MG63 (cell line): ENCODE results near the gene PDPN. TPM values are rescaled to one million over a fixed set of nuclear protein-coding genes. Genes with fewer than 3 reads are reported as not detected.
"Not testable (repeated sequence)": the region's sequence is repeated elsewhere in the genome, so short reads cannot be mapped to it uniquely, and the experiment has no call there.

Source experiments
- DNase-seq: peaks from one replicate; pipeline ENCODE4 v3.0.0-alpha.2; 2020
- H3K27me3 ChIP-seq: fragments of 250-450 bp; sonication (Bioruptor Pico); 2 replicates; pipeline ENCODE4 v1.5.1; 2020; ENCODE audit warnings: mild to moderate bottlenecking, moderate library complexity
- H3K36me3 ChIP-seq: fragments of 250-450 bp; sonication (Bioruptor Pico); 2 replicates; pipeline ENCODE4 v1.5.1; 2020; ENCODE audit warnings: mild to moderate bottlenecking, moderate library complexity
- H3K4me3 ChIP-seq: fragments of 250-450 bp; sonication (Bioruptor Pico); 2 replicates; pipeline ENCODE4 v1.5.1; 2020; ENCODE audit warnings: mild to moderate bottlenecking, moderate library complexity
- H3K9me3 ChIP-seq: fragments of 250-450 bp; sonication (Bioruptor Pico); 2 replicates; pipeline ENCODE4 v1.5.1; 2020; ENCODE audit warnings: mild to moderate bottlenecking, moderate library complexity
- total RNA-seq: library from RNA; depleted of rRNA; stranded (reverse); fragments of >200 nt; shearing (Covaris generic); gene quantifications from 2 replicates; pipeline ENCODE4 v1.2.3, GENCODE V29; 2014; ENCODE audit warnings: low replicate concordance

Gene PDPN
- total RNA-seq, 1 experiment from 2014 or later = 29.0 TPM

DNA sequence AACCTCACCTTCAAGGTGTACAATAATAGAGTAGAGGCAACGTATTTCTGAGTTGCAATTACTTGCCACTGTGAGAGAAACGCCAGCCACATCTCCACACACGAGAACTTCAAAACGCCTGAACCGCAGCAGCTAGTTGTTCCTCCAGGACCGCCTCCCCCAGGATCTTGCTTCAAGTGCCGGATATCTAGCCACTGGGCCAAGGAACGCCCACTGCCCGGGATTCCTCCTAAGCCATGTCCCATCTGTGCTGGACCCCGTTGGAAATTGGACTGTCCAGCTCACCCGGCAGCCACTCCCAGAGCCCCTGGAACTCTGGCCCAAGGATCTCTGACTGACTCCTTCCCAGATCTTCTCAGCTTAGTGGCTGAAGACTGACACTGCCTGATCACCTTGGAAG, 20.7 kb upstream of the PDPN start:
- DNase-seq, H3K27me3 ChIP-seq, H3K36me3 ChIP-seq, H3K4me3 ChIP-seq, H3K9me3 ChIP-seq: not testable (repeated sequence)

DNA sequence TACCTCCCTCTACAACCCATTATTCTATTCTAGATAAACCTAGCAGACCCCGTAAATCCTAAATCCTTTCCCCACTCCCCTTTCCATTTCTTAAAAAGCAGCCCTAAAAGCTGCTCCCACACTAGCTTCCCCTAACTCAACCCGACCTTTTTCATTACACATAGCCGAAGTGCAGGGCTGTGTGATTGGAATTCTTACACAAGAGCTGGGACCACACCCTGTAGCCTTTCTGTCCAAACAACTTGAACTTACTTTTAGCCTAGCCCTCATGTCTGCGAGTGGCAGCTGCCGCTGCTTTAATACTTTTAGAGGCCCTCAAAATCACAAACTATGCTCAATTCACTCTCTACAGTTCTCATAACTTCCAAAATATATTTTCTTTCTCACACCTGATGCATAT, 19.6 kb upstream of the PDPN start:
- H3K4me3 ChIP-seq = no peak overlapping the region
- no peaks in the 10 kb centered on the region for H3K36me3 ChIP-seq
- DNase-seq = no peak
- H3K9me3 ChIP-seq = no peaks in the 10 kb centered on the region
- no peaks in the 10 kb centered on the region for H3K27me3 ChIP-seq

- DNase-seq, H3K9me3 ChIP-seq, H3K4me3 ChIP-seq, H3K27me3 ChIP-seq, H3K36me3 ChIP-seq: not testable (repeated sequence)
Observed at GRCh38 chr1:13570435-13570834, 13.2 kb upstream of the PDPN start.

DNA sequence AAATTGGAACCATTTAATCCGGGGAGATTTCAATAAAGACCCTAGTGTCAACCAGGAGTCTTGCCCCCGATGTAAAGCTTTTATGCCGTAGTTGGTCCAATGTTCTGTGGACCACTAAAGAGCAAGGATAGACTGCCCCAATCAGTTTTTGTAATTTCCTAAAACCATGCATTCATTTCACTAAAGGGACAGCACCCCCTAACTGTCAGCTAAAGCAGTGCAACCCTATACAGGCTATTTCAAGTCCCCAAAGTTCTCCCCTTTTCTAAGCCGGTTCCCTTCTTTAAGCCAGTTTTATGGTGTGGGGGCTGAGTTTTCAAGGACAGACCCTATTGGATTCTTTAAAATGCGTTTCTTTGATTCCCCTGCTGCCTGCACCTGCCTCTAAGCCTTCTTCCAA, 12.7 kb upstream of the PDPN start:
- H3K36me3 ChIP-seq = no peaks in the 10 kb centered on the region
- no peak for DNase-seq
- no peak overlapping the region for H3K4me3 ChIP-seq
- H3K9me3 ChIP-seq = no peaks in the 10 kb centered on the region
- 0 out of 2 replicates have a peak, but pooled peaks cover 2% of the 10 kb centered on the region for H3K27me3 ChIP-seq

DNA sequence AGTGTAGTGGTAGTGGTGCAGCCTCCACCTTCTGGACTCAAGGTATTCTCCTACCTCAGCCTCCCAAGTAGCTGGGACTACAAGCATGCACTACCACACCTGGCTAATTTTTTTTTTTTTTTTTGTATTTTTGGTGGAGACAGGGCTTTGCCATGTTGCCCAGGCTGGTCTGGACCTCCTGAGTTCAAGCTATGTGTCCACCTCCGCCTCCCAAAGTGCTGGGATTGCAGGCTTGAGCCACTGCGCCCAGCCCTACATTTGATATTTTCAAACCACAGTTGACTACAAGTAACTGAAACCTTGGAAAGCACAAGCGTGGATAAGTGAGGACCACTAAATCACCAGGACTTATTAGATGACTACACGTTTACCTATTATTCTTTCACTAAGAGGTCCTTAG, 10.0 kb upstream of the PDPN start:
- DNase-seq = no peak
- H3K9me3 ChIP-seq = no peaks in the 10 kb centered on the region
- H3K4me3 ChIP-seq = no peak overlapping the region
- H3K36me3 ChIP-seq = no peaks in the 10 kb centered on the region
- H3K27me3 ChIP-seq = 0 out of 2 replicates have a peak, but pooled peaks cover 2% of the 10 kb centered on the region

- no peaks in the 10 kb centered on the region for H3K9me3 ChIP-seq
- no peaks in the 10 kb centered on the region for H3K36me3 ChIP-seq
- H3K27me3 ChIP-seq = 0 out of 2 replicates have a peak, but pooled peaks cover 2% of the 10 kb centered on the region
- no peak overlapping the region for H3K4me3 ChIP-seq
- no peak for DNase-seq
Observed at GRCh38 chr1:13576926-13577325, 6.7 kb upstream of the PDPN start.

GRCh38 chr1:13577846-13578245, 5.8 kb upstream of the PDPN start:
- Histone ChIP-seq H3K36me3 (no peaks in the 10 kb centered on the region), H3K27me3 (0 out of 2 replicates have a peak, but pooled peaks cover 2% of the 10 kb centered on the region), H3K9me3 (no peaks in the 10 kb centered on the region), H3K4me3 (no peak overlapping the region)
- DNase-seq = no peak

GRCh38 chr1:13581446-13581845, 2.2 kb upstream of the PDPN start:
- peaks cover 8% of the 10 kb centered on the region for H3K36me3 ChIP-seq
- no peaks in the 10 kb centered on the region for H3K27me3 ChIP-seq
- no peak overlapping the region for H3K4me3 ChIP-seq
- DNase-seq = no peak
- no peaks in the 10 kb centered on the region for H3K9me3 ChIP-seq

DNA sequence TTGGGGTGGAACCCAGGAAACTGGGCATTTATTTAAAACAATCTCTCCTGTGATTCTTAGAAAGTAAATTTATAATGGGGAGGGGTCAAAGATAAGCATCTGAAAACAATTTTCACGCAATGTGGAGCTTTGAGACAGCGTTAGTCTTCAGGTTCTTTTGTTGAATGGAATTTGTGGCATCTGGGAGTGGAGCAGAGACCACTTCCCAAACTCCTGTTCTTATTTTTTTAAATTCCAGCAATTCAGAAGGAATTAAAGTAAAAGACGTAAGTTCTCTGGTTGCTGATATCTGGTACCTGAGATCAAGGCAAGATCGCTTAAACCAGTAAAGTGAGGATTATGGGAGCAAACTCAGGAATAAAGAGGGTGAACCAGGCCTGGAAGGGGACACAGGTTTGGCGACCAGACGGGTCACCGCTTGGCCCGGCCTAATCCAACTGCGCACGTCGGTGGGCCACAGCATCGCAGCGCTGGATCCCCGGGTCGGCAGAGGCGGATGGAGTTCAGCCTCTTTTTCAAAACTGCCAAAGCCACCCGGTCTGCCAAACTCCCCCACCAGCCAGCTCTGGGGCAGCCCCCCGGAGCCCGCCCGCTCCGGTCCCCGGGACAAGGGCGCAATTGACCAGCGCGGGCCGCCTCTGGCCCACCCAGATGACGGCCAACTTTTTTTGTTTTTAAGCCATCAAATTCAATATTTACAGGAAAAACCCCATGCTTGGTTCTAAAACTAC, 754 bp upstream of the PDPN start:
- peaks cover 16% of the 10 kb centered on the region for H3K36me3 ChIP-seq
- DNase-seq = no peak
- peak overlapping the region; percentile 76 for H3K4me3 ChIP-seq
- H3K9me3 ChIP-seq = no peaks in the 10 kb centered on the region
- no peaks in the 10 kb centered on the region for H3K27me3 ChIP-seq

GRCh38 chr1:13583966-13584791, 547 bp downstream of the PDPN start:
- peaks cover 24% of the 10 kb centered on the region for H3K36me3 ChIP-seq
- peak; percentile 78 for DNase-seq
- no peaks in the 10 kb centered on the region for H3K9me3 ChIP-seq
- peak overlapping the region; percentile 76 for H3K4me3 ChIP-seq
- H3K27me3 ChIP-seq = no peaks in the 10 kb centered on the region

- H3K9me3 ChIP-seq = no peaks in the 10 kb centered on the region
- H3K27me3 ChIP-seq = no peaks in the 10 kb centered on the region
- peaks cover 26% of the 10 kb centered on the region for H3K36me3 ChIP-seq
- DNase-seq = no peak
- H3K4me3 ChIP-seq = peak overlapping the region; percentile 76
Observed at GRCh38 chr1:13584876-13585611, 1.4 kb downstream of the PDPN start.

GRCh38 chr1:13585612-13585991, 2.0 kb downstream of the PDPN start:
- Histone ChIP-seq H3K4me3 (peak overlapping the region; percentile 76), H3K27me3 (no peaks in the 10 kb centered on the region), H3K36me3 (peaks cover 31% of the 10 kb centered on the region), H3K9me3 (no peaks in the 10 kb centered on the region)
- DNase-seq = no peak

GRCh38 chr1:13586001-13586400, 2.4 kb downstream of the PDPN start:
- peak; percentile 40 for DNase-seq
- no peaks in the 10 kb centered on the region for H3K27me3 ChIP-seq
- peak overlapping the region; percentile 76 for H3K4me3 ChIP-seq
- peaks cover 34% of the 10 kb centered on the region for H3K36me3 ChIP-seq
- no peaks in the 10 kb centered on the region for H3K9me3 ChIP-seq

DNA sequence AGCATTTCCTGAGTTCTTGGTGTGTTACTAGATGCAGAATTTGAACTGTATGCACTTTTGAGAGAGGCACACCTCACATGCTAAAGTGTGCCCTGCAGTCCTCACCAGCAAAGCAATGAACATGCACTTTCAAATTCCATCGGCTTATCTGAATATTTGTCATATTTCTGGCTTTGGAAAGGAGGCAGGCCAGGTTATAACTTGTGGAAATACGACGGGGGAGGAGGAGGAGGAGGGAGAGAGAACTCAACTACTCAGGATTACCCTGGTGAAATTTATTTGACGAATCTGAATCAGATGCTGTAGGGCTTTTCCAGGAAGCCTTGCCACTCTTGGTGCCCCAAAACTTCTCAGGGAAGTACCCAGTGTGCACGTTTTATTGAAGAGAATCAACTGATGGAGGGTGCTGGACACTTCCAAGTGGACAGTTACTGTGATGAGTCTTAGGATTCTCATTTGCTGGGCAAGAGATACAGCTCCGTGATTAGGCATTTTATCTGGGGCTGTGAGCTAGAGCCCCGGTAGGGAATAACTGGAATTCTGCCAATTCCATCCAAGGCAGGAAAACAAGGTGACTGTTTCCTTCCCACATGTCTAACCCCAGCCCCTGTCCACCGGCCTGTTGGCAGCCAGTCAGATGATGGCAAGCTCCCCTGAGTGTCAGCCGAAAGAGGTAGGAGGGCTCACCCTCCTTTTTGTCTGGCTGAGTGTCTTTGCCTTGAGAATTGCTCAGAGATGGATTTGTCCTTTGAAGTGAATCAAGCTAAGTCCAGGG, 3.8 kb downstream of the PDPN start:
- Histone ChIP-seq H3K36me3 (peaks cover 46% of the 10 kb centered on the region), H3K4me3 (no peak overlapping the region), H3K27me3 (no peaks in the 10 kb centered on the region), H3K9me3 (no peaks in the 10 kb centered on the region)
- DNase-seq = no peak

DNA sequence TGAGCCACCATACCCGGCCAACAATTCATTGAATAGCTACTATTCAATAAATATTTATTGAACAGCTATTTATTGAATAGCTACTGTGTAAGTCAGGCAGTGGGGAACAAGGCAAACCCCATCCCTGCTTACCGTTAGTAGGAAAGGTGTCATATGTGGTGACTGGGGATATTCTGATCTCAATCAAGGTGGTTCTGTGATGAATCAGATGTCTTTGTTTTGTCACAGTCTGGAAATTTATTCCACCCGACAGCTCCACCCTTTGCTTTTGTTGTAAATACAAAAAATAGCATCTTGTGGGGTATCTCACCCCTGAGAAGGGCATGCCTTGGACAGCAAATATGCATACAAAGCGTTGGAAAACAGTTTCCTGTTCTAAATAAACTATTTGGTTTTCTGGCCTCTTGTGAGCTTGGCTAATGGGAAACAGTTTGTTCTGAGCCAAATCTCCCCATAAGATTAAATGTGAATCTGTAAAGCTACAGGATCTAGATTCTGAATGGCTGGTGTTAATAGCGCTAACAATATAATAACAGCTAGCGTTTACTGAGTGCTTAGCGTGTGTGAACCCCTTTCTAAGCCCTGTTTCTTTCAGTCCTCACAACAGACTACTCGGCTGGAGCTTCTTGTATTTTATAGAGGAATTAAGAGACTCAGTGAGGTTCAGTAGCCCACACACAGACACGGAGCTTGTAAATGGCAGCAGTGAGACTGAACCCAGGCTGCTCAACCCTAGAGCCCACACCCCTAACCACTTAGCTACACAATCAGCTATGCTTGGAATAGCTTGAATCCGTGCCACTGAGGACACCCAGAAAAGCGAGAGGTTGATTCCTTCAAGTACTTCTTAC, 5.5 kb downstream of the PDPN start:
- no peak for DNase-seq
- Histone ChIP-seq H3K4me3 (no peak overlapping the region), H3K27me3 (no peaks in the 10 kb centered on the region), H3K9me3 (no peaks in the 10 kb centered on the region), H3K36me3 (peaks cover 51% of the 10 kb centered on the region)

GRCh38 chr1:13590486-13590885, 6.9 kb downstream of the PDPN start:
- Histone ChIP-seq H3K36me3 (peaks cover 57% of the 10 kb centered on the region), H3K27me3 (no peaks in the 10 kb centered on the region), H3K4me3 (no peak overlapping the region), H3K9me3 (no peaks in the 10 kb centered on the region)
- peak; percentile 54 for DNase-seq
